Neural cell (in vitro differentiated cells): ENCODE data around the gene HORMAD2. TPM values are rescaled to one million over a fixed set of nuclear protein-coding genes. Genes with fewer than 3 reads are reported as not detected.

Experiments
- H2AFZ ChIP-seq: fragments of 200-600, 300-800 bp; sonication (generic), shearing (Covaris generic); 2 replicates; pipeline ENCODE4 v1.6.0; 2014; ENCODE audit warnings: low read depth, mild to moderate bottlenecking, antibody characterized with exemption, low read length, moderate library complexity
- H3F3A ChIP-seq: fragments of 200-600 bp; shearing (Covaris generic); 2 replicates; pipeline ENCODE4 v1.6.1; 2016; ENCODE audit warnings: mild to moderate bottlenecking, moderate library complexity, mixed read lengths, antibody characterized with exemption, low read length; ENCODE audit not compliant: insufficient read depth, poor library complexity, severe bottlenecking
- H3K27ac ChIP-seq: fragments of 200-600, 300-800 bp; sonication (generic), shearing (Covaris generic); 2 replicates; pipeline ENCODE4 v1.5.1; 2014; ENCODE audit warnings: mild to moderate bottlenecking, low read length, moderate library complexity
- H3K27me3 ChIP-seq: fragments of 300-800, 200-600 bp; sonication (generic), shearing (Covaris generic); 2 replicates; pipeline ENCODE4 v1.6.0; 2014; ENCODE audit warnings: mild to moderate bottlenecking, low read depth, low read length, moderate library complexity; ENCODE audit not compliant: insufficient read depth
- H3K36me3 ChIP-seq: fragments of 300-800, 200-600 bp; sonication (generic), shearing (Covaris generic); 2 replicates; pipeline ENCODE4 v1.5.1; 2014; ENCODE audit warnings: mild to moderate bottlenecking, antibody characterized with exemption, low read length, moderate library complexity; ENCODE audit not compliant: insufficient read depth
- H3K4me2 ChIP-seq: fragments of 300-800, 200-600 bp; sonication (generic), shearing (Covaris generic); 2 replicates; pipeline ENCODE4 v1.6.0; 2014; ENCODE audit warnings: mild to moderate bottlenecking, low read length
- H3K4me3 ChIP-seq: fragments of 300-800, 200-600 bp; sonication (generic), shearing (Covaris generic); 2 replicates; pipeline ENCODE4 v1.5.1; 2014; ENCODE audit warnings: mild to moderate bottlenecking, low read length, moderate library complexity
- H3K79me2 ChIP-seq: fragments of 200-600 bp; shearing (Covaris generic); replicated peaks from 2 replicates; pipeline ENCODE4 v1.6.0; 2014; ENCODE audit warnings: mild to moderate bottlenecking, low read length, moderate library complexity; ENCODE audit not compliant: insufficient read depth
- H3K9ac ChIP-seq: fragments of 300-800, 200-600 bp; sonication (generic), shearing (Covaris generic); 2 replicates; pipeline ENCODE4 v1.6.1; 2016; ENCODE audit warnings: mild to moderate bottlenecking, low read length, mixed read lengths
- H3K9me2 ChIP-seq: fragments of 200-600 bp; shearing (Covaris generic); 2 replicates; pipeline ENCODE4 v1.6.1; 2016; ENCODE audit warnings: mild to moderate bottlenecking, low read length, mixed read lengths; ENCODE audit not compliant: insufficient read depth
- H3K9me3 ChIP-seq: fragments of 200-600, 300-800 bp; sonication (generic), shearing (Covaris generic); 2 replicates; pipeline ENCODE4 v1.6.1; 2016; ENCODE audit warnings: mild to moderate bottlenecking, mixed run types, low read length, moderate library complexity, mixed read lengths
- H4K20me1 ChIP-seq: fragments of 200-600 bp; shearing (Covaris generic); 2 replicates; pipeline ENCODE4 v1.6.1; 2016; ENCODE audit warnings: mild to moderate bottlenecking, mixed run types; ENCODE audit not compliant: insufficient read depth
- EP300 ChIP-seq: fragments of 450-650 bp; conservative IDR thresholded peaks from 2 replicates; pipeline ENCODE4 v1.6.1; 2014; ENCODE audit warnings: antibody characterized with exemption, mild to moderate bottlenecking, moderate library complexity; ENCODE audit not compliant: poor library complexity, severe bottlenecking
- EZH2 ChIP-seq: fragments of 200-600, 300-800 bp; shearing (Covaris generic), sonication (generic); IDR thresholded peaks from 2 replicates; pipeline ENCODE4 v1.6.1; 2014; ENCODE audit warnings: antibody characterized with exemption, low read length, borderline replicate concordance, mild to moderate bottlenecking; ENCODE audit not compliant: insufficient read depth, poor library complexity, severe bottlenecking
- MXI1 ChIP-seq: fragments of 450-650 bp; conservative IDR thresholded peaks from 2 replicates; pipeline ENCODE4 v1.6.1; 2014; ENCODE audit warnings: antibody characterized with exemption, mild to moderate bottlenecking; ENCODE audit not compliant: poor library complexity, severe bottlenecking
- POLR2AphosphoS5 ChIP-seq: IDR thresholded peaks from 2 replicates; pipeline ENCODE4 v1.6.1; 2012
- RAD21 ChIP-seq: fragments of 450-650 bp; conservative IDR thresholded peaks from 2 replicates; pipeline ENCODE4 v1.6.1; 2014; ENCODE audit warnings: antibody characterized with exemption, mild to moderate bottlenecking, moderate library complexity
- SMC3 ChIP-seq: fragments of 450-650 bp; conservative IDR thresholded peaks from 2 replicates; pipeline ENCODE4 v1.6.1; 2014; ENCODE audit warnings: antibody characterized with exemption, mild to moderate bottlenecking, moderate library complexity; ENCODE audit not compliant: poor library complexity
- TAF1 ChIP-seq: IDR thresholded peaks from 2 replicates; pipeline ENCODE4 v1.6.1; 2012; ENCODE audit warnings: low read depth
- polyA plus RNA-seq: library from polyadenylated mRNA; depleted of rRNA; stranded (reverse); fragments of >200 nt; gene quantifications from 2 replicates; pipeline ENCODE4 v1.2.3, GENCODE V29; 2014
- TF ChIP-seq, protein P1 (sequence below): fragments of 450-650 bp; IDR thresholded peaks from 2 replicates; pipeline ENCODE4 v1.5.1; 2014; ENCODE audit warnings: antibody characterized with exemption, mild to moderate bottlenecking, moderate library complexity; ENCODE audit not compliant: poor library complexity, severe bottlenecking
- TF ChIP-seq, protein P2 (sequence below): IDR thresholded peaks from 2 replicates; pipeline ENCODE4 v1.6.1; 2012; ENCODE audit warnings: borderline replicate concordance

Gene HORMAD2
- polyA plus RNA-seq, 1 donor from 2014 or later, result 1.2 TPM

DNA sequence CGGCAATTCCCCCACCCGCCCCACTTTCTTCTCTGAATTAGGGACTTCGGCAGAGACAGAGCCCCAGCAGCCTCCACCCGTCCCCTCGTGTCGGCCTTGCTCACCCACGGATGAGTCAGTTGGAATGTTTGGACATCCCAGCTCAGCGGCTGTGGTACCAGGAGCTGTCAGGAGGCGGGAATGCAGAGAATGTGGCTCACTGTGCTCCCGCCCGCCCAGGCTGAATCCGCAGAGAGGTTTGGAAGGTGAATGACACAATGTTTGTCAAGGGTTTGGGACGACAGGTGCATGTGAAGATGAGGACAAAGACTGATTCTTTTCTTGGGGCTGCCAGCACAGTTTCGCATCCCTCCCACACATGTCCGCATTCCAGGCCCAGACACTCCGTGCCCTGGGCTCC lies 126.7 kb downstream of the HORMAD2 start:
- Histone ChIP-seq H4K20me1 (no peaks in the 10 kb centered on the region), H3K27ac (no peak overlapping the region), H3K9me2 (no peaks in the 10 kb centered on the region), H3K27me3 (no peaks in the 10 kb centered on the region), H3K9ac (no peak overlapping the region), H3K79me2 (no peaks in the 10 kb centered on the region), H3K4me2 (no peak overlapping the region), H3F3A (no peaks in the 10 kb centered on the region), H2AFZ (no peak overlapping the region), H3K36me3 (no peaks in the 10 kb centered on the region), H3K4me3 (no peak overlapping the region), H3K9me3 (no peaks in the 10 kb centered on the region)
- TF ChIP-seq RAD21 (no peak), EP300 (no peak), EZH2 (no peak), POLR2AphosphoS5 (no peak), MXI1 (no peak), SMC3 (no peak), TAF1 (no peak)
- TF ChIP-seq, protein P1, sequence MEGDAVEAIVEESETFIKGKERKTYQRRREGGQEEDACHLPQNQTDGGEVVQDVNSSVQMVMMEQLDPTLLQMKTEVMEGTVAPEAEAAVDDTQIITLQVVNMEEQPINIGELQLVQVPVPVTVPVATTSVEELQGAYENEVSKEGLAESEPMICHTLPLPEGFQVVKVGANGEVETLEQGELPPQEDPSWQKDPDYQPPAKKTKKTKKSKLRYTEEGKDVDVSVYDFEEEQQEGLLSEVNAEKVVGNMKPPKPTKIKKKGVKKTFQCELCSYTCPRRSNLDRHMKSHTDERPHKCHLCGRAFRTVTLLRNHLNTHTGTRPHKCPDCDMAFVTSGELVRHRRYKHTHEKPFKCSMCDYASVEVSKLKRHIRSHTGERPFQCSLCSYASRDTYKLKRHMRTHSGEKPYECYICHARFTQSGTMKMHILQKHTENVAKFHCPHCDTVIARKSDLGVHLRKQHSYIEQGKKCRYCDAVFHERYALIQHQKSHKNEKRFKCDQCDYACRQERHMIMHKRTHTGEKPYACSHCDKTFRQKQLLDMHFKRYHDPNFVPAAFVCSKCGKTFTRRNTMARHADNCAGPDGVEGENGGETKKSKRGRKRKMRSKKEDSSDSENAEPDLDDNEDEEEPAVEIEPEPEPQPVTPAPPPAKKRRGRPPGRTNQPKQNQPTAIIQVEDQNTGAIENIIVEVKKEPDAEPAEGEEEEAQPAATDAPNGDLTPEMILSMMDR, result no peak
- TF ChIP-seq, protein P2, sequence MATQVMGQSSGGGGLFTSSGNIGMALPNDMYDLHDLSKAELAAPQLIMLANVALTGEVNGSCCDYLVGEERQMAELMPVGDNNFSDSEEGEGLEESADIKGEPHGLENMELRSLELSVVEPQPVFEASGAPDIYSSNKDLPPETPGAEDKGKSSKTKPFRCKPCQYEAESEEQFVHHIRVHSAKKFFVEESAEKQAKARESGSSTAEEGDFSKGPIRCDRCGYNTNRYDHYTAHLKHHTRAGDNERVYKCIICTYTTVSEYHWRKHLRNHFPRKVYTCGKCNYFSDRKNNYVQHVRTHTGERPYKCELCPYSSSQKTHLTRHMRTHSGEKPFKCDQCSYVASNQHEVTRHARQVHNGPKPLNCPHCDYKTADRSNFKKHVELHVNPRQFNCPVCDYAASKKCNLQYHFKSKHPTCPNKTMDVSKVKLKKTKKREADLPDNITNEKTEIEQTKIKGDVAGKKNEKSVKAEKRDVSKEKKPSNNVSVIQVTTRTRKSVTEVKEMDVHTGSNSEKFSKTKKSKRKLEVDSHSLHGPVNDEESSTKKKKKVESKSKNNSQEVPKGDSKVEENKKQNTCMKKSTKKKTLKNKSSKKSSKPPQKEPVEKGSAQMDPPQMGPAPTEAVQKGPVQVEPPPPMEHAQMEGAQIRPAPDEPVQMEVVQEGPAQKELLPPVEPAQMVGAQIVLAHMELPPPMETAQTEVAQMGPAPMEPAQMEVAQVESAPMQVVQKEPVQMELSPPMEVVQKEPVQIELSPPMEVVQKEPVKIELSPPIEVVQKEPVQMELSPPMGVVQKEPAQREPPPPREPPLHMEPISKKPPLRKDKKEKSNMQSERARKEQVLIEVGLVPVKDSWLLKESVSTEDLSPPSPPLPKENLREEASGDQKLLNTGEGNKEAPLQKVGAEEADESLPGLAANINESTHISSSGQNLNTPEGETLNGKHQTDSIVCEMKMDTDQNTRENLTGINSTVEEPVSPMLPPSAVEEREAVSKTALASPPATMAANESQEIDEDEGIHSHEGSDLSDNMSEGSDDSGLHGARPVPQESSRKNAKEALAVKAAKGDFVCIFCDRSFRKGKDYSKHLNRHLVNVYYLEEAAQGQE, result no peak

DNA sequence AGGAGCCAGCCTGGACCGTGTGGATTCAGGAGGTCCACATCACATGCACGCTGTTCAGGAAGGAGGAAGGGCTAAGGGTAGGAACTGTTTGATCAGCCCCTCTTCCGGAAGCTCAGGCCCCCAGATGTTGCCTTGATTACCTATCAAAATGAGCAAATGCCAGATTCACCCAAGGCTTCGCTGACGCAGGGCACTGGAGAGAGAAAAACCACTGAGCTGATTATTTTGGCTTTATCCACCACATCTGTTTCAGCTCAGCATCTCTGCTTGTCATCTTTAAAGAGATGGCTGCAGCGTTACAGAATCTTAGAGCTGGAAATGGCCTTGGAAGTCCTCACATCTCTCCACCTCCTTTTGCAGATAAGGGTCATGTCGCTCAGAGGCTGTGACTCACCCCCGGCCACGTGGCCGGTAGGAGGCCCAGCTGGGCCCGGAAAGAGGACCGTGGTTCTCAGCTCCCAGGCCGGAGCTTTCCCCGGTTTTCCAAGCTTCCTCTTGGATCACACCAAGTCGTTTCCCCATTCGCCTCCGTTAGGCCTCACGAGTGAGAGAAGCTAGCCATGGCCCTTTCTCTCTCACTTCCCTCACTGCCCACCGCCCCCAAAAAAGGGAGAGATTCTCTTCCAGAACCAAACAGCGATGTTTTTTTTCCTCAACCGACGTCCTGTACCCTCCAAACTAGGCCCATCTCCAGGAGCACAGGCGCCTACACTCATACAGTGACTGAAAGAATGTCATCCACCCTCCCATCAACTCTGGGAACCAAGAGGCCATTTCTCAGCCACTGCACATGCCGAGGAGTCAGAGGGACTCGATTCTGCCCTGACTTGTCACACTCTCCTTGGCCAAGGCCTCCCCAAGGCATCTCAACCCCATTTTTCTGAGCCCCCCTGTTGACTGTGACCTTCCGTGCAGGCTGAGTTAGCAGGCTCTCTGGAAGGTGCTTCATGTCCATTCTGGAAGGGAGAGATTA lies 128.7 kb downstream of the HORMAD2 start:
- no peak overlapping the region for H3K4me3 ChIP-seq
- no peak overlapping the region for H3K27ac ChIP-seq
- no peak overlapping the region for H2AFZ ChIP-seq
- H3K79me2 ChIP-seq, result no peaks in the 10 kb centered on the region
- no peaks in the 10 kb centered on the region for H3K9me3 ChIP-seq
- no peaks in the 10 kb centered on the region for H3F3A ChIP-seq
- no peaks in the 10 kb centered on the region for H4K20me1 ChIP-seq
- no peak overlapping the region for H3K4me2 ChIP-seq
- H3K27me3 ChIP-seq, result no peaks in the 10 kb centered on the region
- H3K9me2 ChIP-seq, result no peaks in the 10 kb centered on the region
- no peaks in the 10 kb centered on the region for H3K36me3 ChIP-seq
- TF ChIP-seq SMC3 (no peak), RAD21 (no peak), EZH2 (no peak), EP300 (no peak), POLR2AphosphoS5 (no peak), MXI1 (no peak), TAF1 (no peak)
- TF ChIP-seq, protein P2, result no peak
- TF ChIP-seq, protein P1, result no peak
- no peak overlapping the region for H3K9ac ChIP-seq
